IMR-90 (cell line): Measurements from ENCODE around the gene SBK2. TPM values are rescaled to one million over a fixed set of nuclear protein-coding genes. Genes with fewer than 3 reads are reported as not detected.

Experiments used
- ATAC-seq: fragments of 200-7000 bp; cut with Tn5 transposase; 2 replicates; pipeline ENCODE4 v1.9.1; 2020; ENCODE audit warnings: low read depth, mild to moderate bottlenecking, moderate library complexity
- BruUV-seq: library from RNA; stranded (reverse); fragments of 400-500 nt; replicated peaks from 2 replicates; lab custom pipeline; 2021; lab: Mats Ljungman, UMichigan
- CTCF ChIA-PET: fragments of 300-600 bp; formaldehyde crosslinking; extraction: SDS; loops from one replicate; lab custom pipeline; 2021; ENCODE audit warnings: antibody characterized with exemption; lab: Yijun Ruan, JAX
- POLR2A ChIA-PET: fragments of 300-600 bp; sonication (Branson Sonifier 250); formaldehyde crosslinking; loops from one replicate; lab custom pipeline; 2022; ENCODE audit warnings: antibody characterized with exemption; ENCODE audit not compliant: unreplicated experiment; lab: Charles Lee
- DNase-seq: peaks from one replicate; pipeline ENCODE4 v3.0.0; 2013
- H2AFZ ChIP-seq: replicated peaks from 2 replicates; pipeline ENCODE3; 2013; ENCODE audit warnings: low read length, mild to moderate bottlenecking; ENCODE audit not compliant: poor library complexity
- H2AK5ac ChIP-seq: 2 replicates; pipeline ENCODE4 v1.6.1; 2013; ENCODE audit warnings: low read depth, low read length, inconsistent platforms
- H2AK9ac ChIP-seq: replicated peaks from 2 replicates; pipeline ENCODE3; 2013; ENCODE audit warnings: mild to moderate bottlenecking, low read depth, low read length, moderate library complexity; ENCODE audit not compliant: poor library complexity
- H2BK120ac ChIP-seq: 2 replicates; pipeline ENCODE4 v1.6.1; 2013; ENCODE audit warnings: low read depth, low read length, inconsistent platforms
- H2BK15ac ChIP-seq: 3 replicates; pipeline ENCODE4 v1.6.1; 2013; ENCODE audit warnings: low read depth, low read length, inconsistent platforms
- H2BK20ac ChIP-seq: 2 replicates; pipeline ENCODE4 v1.6.1; 2013; ENCODE audit warnings: low read depth, mild to moderate bottlenecking, inconsistent platforms, low read length, moderate library complexity
- H2BK5ac ChIP-seq: 2 replicates; pipeline ENCODE4 v1.6.1; 2013; ENCODE audit warnings: mild to moderate bottlenecking, low read depth, low read length, inconsistent platforms; ENCODE audit not compliant: poor library complexity, severe bottlenecking
- H3K14ac ChIP-seq: replicated peaks from 2 replicates; pipeline ENCODE4 v1.6.1; 2013; ENCODE audit warnings: low read depth, low read length, inconsistent platforms
- H3K18ac ChIP-seq: 2 replicates; pipeline ENCODE4 v1.6.1; 2013; ENCODE audit warnings: low read depth, low read length, control low read depth
- H3K23ac ChIP-seq: 2 replicates; pipeline ENCODE4 v1.6.1; 2013; ENCODE audit warnings: low read depth, low read length, inconsistent platforms
- H3K27ac ChIP-seq: 2 replicates; pipeline ENCODE4 v1.5.1; 2013; ENCODE audit warnings: mild to moderate bottlenecking, control low read depth, low read length; ENCODE audit not compliant: insufficient read depth
- H3K27me3 ChIP-seq: 2 replicates; pipeline ENCODE4 v1.6.1; 2013; ENCODE audit warnings: low read length; ENCODE audit not compliant: control insufficient read depth, insufficient read depth
- H3K36me3 ChIP-seq: 2 replicates; pipeline ENCODE4 v1.6.1; 2013; ENCODE audit warnings: low read length, mixed read lengths; ENCODE audit not compliant: control insufficient read depth, insufficient read depth
- H3K4ac ChIP-seq: 2 replicates; pipeline ENCODE4 v1.6.1; 2013; ENCODE audit warnings: low read depth, low read length, inconsistent platforms
- H3K4me1 ChIP-seq: 2 replicates; pipeline ENCODE4 v1.6.1; 2013; ENCODE audit warnings: low read length, mixed read lengths; ENCODE audit not compliant: control insufficient read depth, insufficient read depth
- H3K4me2 ChIP-seq: 2 replicates; pipeline ENCODE4 v1.6.1; 2013; ENCODE audit warnings: low read depth, mild to moderate bottlenecking, control low read depth, low read length, moderate library complexity
- H3K4me3 ChIP-seq: 2 replicates; pipeline ENCODE4 v1.5.1; 2013; ENCODE audit warnings: low read depth, mild to moderate bottlenecking, control low read depth, low read length, moderate library complexity; ENCODE audit not compliant: insufficient read depth
- H3K56ac ChIP-seq: 2 replicates; pipeline ENCODE4 v1.6.1; 2013; ENCODE audit warnings: low read length, inconsistent platforms; ENCODE audit not compliant: insufficient read depth; ENCODE audit errors: extremely low read depth
- H3K79me1 ChIP-seq, 2 experiments: 2 replicates each; pipeline ENCODE4 v1.6.1; 2013; ENCODE audit warnings: low read length in 2 of 2, inconsistent platforms in 1 of 2, low read depth in 1 of 2
- H3K9ac ChIP-seq: 2 replicates; pipeline ENCODE4 v1.6.1; 2013; ENCODE audit warnings: low read depth, low read length, control low read depth
- H3K9me1 ChIP-seq: 2 replicates; pipeline ENCODE4 v1.6.1; 2013; ENCODE audit warnings: low read length, inconsistent platforms; ENCODE audit not compliant: insufficient read depth
- H3K9me3 ChIP-seq: 2 replicates; pipeline ENCODE4 v1.6.1; 2013; ENCODE audit warnings: low read length; ENCODE audit not compliant: control insufficient read depth, insufficient read depth
- H4K20me1 ChIP-seq: 2 replicates; pipeline ENCODE4 v1.6.1; 2013; ENCODE audit warnings: low read length, inconsistent platforms; ENCODE audit not compliant: insufficient read depth
- H4K5ac ChIP-seq: 2 replicates; pipeline ENCODE4 v1.6.1; 2013; ENCODE audit warnings: mild to moderate bottlenecking, low read depth, low read length, control low read depth
- H4K8ac ChIP-seq, 2 experiments: 2 replicates each; pipeline ENCODE4 v1.6.1; 2013; ENCODE audit warnings: low read depth in 2 of 2, low read length in 2 of 2, control low read depth in 1 of 2, inconsistent platforms in 1 of 2
- H4K91ac ChIP-seq: 2 replicates; pipeline ENCODE4 v1.6.1; 2013; ENCODE audit warnings: low read depth, low read length, inconsistent platforms; ENCODE audit not compliant: insufficient read depth
- BHLHE40 ChIP-seq: fragments of 150-350 bp; IDR thresholded peaks from 2 replicates; pipeline ENCODE4 v1.6.1; 2016; ENCODE audit warnings: mild to moderate bottlenecking, low read depth, low read length
- CEBPB ChIP-seq: IDR thresholded peaks from 2 replicates; pipeline ENCODE4 v1.6.1; 2012; ENCODE audit warnings: low read depth, low read length, improper control_type of control experiment
- CHD1 ChIP-seq: IDR thresholded peaks from 2 replicates; pipeline ENCODE4 v1.6.1; 2012; ENCODE audit warnings: low read depth, low read length, improper control_type of control experiment
- FOS ChIP-seq: fragments of 150-350 bp; IDR thresholded peaks from 2 replicates; pipeline ENCODE4 v1.6.1; 2016; ENCODE audit warnings: low read depth, low read length
- MAZ ChIP-seq: IDR thresholded peaks from 2 replicates; pipeline ENCODE4 v1.6.1; 2012; ENCODE audit warnings: low read depth, mild to moderate bottlenecking, low read length, improper control_type of control experiment, moderate library complexity, borderline replicate concordance
- NFE2L2 ChIP-seq: fragments of 150-350 bp; IDR thresholded peaks from 2 replicates; pipeline ENCODE4 v1.6.1; 2016; ENCODE audit warnings: low read depth, mild to moderate bottlenecking, low read length
- POLR2A ChIP-seq: IDR thresholded peaks from 2 replicates; pipeline ENCODE4 v1.6.1; 2012; ENCODE audit warnings: mild to moderate bottlenecking, low read depth, low read length
- RAD21 ChIP-seq: IDR thresholded peaks from 2 replicates; pipeline ENCODE4 v1.6.1; 2012; ENCODE audit warnings: low read length, improper control_type of control experiment
- RCOR1 ChIP-seq: IDR thresholded peaks from 2 replicates; pipeline ENCODE4 v1.6.1; 2012; ENCODE audit warnings: mild to moderate bottlenecking, low read length, improper control_type of control experiment; ENCODE audit not compliant: insufficient replicate concordance
- RFX5 ChIP-seq: IDR thresholded peaks from 2 replicates; pipeline ENCODE4 v1.8.0; 2012; ENCODE audit warnings: low read depth, mild to moderate bottlenecking, low read length, moderate library complexity
- SMC3 ChIP-seq: fragments of 150-350 bp; IDR thresholded peaks from 2 replicates; pipeline ENCODE4 v1.6.1; 2016; ENCODE audit warnings: low read depth, mild to moderate bottlenecking, antibody characterized with exemption, low read length, moderate library complexity
- WGBS, 2 experiments: methylation state at CpG; one replicate each; pipeline versions ENCODE4 v1.1.5 to v1.1.7; 2013; ENCODE audit warnings: missing lambda C conversion rate in 2 of 2; ENCODE audit not compliant: insufficient read length in 1 of 2; ENCODE audit errors: extremely low coverage in 2 of 2; 5-methylcytosine and 5-hydroxymethylcytosine counted together
- dilution Hi-C: fragments of 300-500 bp; cut with HindIII; formaldehyde crosslinking; loops from one replicate; pipeline ENCODE4 v1.14.3; 2018; ENCODE audit warnings: low sequenced_read_pairs; ENCODE audit not compliant: unreplicated experiment
- in situ Hi-C: fragments of 300-500 bp; cut with MboI; formaldehyde crosslinking; loops from 3 replicates; pipeline ENCODE4 v1.14.3; 2019; ENCODE audit warnings: low sequenced_read_pairs, inconsistent platforms, mixed read lengths
- intact Hi-C: fragments of 100-400 bp; cut with micrococcal nuclease; formaldehyde crosslinking; loops from 2 replicates; pipeline ENCODE4 v1.10.0; 2022
- polyA plus RNA-seq, 3 experiments: library from polyadenylated mRNA; depleted of rRNA; stranded (reverse); fragments of >200 nt; gene quantifications; 2 replicates each; pipeline ENCODE4 v1.2.3, GENCODE V29; 2012; ENCODE audit warnings: low replicate concordance in 1 of 3
- total RNA-seq: library from RNA; depleted of rRNA; stranded (reverse); fragments of >200 nt; gene quantifications from 2 replicates; pipeline ENCODE4 v1.2.3, GENCODE V29; 2012
- TF ChIP-seq, protein P1 (sequence below): conservative IDR thresholded peaks from 2 replicates; pipeline ENCODE4 v1.5.1; 2012; ENCODE audit warnings: mild to moderate bottlenecking, low read depth, low read length, improper control_type of control experiment
- TF ChIP-seq, protein P2 (sequence below): fragments of 150-350 bp; IDR thresholded peaks from 2 replicates; pipeline ENCODE4 v1.6.1; 2016; ENCODE audit warnings: low read depth, mild to moderate bottlenecking, low read length, moderate library complexity, borderline replicate concordance

Gene SBK2
- total and polyA plus RNA-seq, 2 of the 4 experiments (the other 2 are of a cell fraction), result 0.48 TPM; not detected in 1

DNA sequence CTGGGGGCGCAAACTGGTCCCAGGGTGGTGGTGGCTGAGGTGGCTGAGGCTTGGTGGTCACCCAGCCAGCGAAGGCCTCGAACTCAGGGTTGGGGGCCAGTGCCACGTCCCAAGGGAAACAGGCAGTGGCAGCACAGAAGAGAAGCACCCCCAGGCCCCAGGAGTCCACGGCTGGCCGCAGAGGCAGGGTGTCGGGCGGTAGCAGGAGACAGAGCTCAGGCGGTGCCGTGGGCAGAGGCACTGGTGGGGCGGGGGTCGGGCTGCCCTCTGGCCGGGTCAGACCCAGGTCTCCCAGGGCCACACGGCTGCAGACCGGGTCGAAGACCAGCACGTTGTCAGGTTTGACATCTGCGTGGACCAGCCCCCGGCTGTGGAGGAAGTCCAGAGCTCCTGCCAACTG lies 4.2 kb upstream of the SBK2 start:
- Histone ChIP-seq H3K9me1 (0 out of 2 replicates have a peak, but pooled peaks cover 2% of the 10 kb centered on the region), H2AK9ac (no peak overlapping the region), H4K91ac (no peak overlapping the region), H3K18ac (no peak overlapping the region), H3K79me1 (no peaks in the 10 kb centered on the region), H3K9ac (no peak overlapping the region), H4K20me1 (no peaks in the 10 kb centered on the region), H4K5ac (no peak overlapping the region), H2BK15ac (no peak overlapping the region), H2BK120ac (no peak overlapping the region), H2BK20ac (no peak overlapping the region), H3K4ac (no peak overlapping the region), H3K27ac (no peak overlapping the region), H3K4me1 (peaks cover 2% of the 10 kb centered on the region), H3K56ac (no peak overlapping the region), H3K4me2 (no peak overlapping the region), H3K27me3 (no peaks in the 10 kb centered on the region; the same call in 1 of the 2 replicates), H3K9me3 (no peaks in the 10 kb centered on the region; the same call in 1 of the 2 replicates), H3K23ac (no peak overlapping the region), H3K36me3 (no peaks in the 10 kb centered on the region), H2AFZ (no peak overlapping the region), H3K4me3 (no peak overlapping the region), H2AK5ac (no peak overlapping the region), H4K8ac (no peak overlapping the region), H2BK5ac (no peak overlapping the region), H3K14ac (no peak overlapping the region)
- dilution Hi-C loops (no loop called here), in situ Hi-C loops (no loop called here), intact Hi-C loops (no loop called here)
- DNase-seq (no peak), ATAC-seq (no peak)
- CTCF ChIA-PET, result no interaction called here
- BruUV-seq, result no TSS peak
- WGBS, 2 experiments, result 85% methylated on average over 18 of the region's 19 CpGs; no CpG with 5 or more reads in 1 of the 2 experiments
- TF ChIP-seq BHLHE40 (no peak), CEBPB (no peak), FOS (no peak), CHD1 (no peak), MAZ (no peak), RCOR1 (no peak), RFX5 (no peak), NFE2L2 (no peak), POLR2A (no peak), SMC3 (no peak), RAD21 (no peak)
- TF ChIP-seq, protein P1, sequence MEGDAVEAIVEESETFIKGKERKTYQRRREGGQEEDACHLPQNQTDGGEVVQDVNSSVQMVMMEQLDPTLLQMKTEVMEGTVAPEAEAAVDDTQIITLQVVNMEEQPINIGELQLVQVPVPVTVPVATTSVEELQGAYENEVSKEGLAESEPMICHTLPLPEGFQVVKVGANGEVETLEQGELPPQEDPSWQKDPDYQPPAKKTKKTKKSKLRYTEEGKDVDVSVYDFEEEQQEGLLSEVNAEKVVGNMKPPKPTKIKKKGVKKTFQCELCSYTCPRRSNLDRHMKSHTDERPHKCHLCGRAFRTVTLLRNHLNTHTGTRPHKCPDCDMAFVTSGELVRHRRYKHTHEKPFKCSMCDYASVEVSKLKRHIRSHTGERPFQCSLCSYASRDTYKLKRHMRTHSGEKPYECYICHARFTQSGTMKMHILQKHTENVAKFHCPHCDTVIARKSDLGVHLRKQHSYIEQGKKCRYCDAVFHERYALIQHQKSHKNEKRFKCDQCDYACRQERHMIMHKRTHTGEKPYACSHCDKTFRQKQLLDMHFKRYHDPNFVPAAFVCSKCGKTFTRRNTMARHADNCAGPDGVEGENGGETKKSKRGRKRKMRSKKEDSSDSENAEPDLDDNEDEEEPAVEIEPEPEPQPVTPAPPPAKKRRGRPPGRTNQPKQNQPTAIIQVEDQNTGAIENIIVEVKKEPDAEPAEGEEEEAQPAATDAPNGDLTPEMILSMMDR, result no peak
- TF ChIP-seq, protein P2, sequence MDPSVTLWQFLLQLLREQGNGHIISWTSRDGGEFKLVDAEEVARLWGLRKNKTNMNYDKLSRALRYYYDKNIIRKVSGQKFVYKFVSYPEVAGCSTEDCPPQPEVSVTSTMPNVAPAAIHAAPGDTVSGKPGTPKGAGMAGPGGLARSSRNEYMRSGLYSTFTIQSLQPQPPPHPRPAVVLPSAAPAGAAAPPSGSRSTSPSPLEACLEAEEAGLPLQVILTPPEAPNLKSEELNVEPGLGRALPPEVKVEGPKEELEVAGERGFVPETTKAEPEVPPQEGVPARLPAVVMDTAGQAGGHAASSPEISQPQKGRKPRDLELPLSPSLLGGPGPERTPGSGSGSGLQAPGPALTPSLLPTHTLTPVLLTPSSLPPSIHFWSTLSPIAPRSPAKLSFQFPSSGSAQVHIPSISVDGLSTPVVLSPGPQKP, result no peak
- POLR2A ChIA-PET, result no interaction called here
